ENCODE results near the gene EFNB3. TPM values are rescaled to one million over a fixed set of nuclear protein-coding genes. Genes with fewer than 3 reads are reported as not detected.

Gene EFNB3
- total RNA-seq: 1 to 10 TPM in 5 of 9 donors, under 1 TPM in 3, not detected in 1; 0.26 to 1.5 (median 1.1) TPM
- polyA plus RNA-seq: 1 to 10 TPM in 2 of 3 donors, under 1 TPM in 1; 0.61 to 4.3 (median 1.2) TPM
- long read RNA-seq, donor 1: 0 reads
- long read RNA-seq, donor 2: 0 reads
- long read RNA-seq, donor 3: 0 reads
- long read RNA-seq, donor 4: 0 reads
- long read RNA-seq, donor 5, partial matches to known transcripts: 2 of 3 reads
- long read RNA-seq, donor 5, other reads (novel, unspliced or antisense): 0 of 3 reads
- long read RNA-seq, donor 6, partial matches to known transcripts: 0 of 1 reads
- long read RNA-seq, donor 6, other reads (novel, unspliced or antisense): 1 of 1 reads
- long read RNA-seq, donor 7: 0 reads
- long read RNA-seq, donor 8: 0 reads
- long read RNA-seq, donor 9: 0 reads
- long read RNA-seq, donor 10, partial matches to known transcripts: 0 of 1 reads
- long read RNA-seq, donor 10, other reads (novel, unspliced or antisense): 0 of 1 reads

GRCh38 chr17:7704601-7705268, at the start of gene EFNB3:
TSS of gene EFNB3 (plus strand) at chr17:7705202. CDS start at chr17:7705599, 397 bp downstream.
- no peak within 1 kb of the TSS for H3K27ac ChIP-seq
- peak within 1 kb of the TSS in 1 of 4 donors; percentile 47 for H3K4me3 ChIP-seq
- 1 to 3% (median 2%) methylated on average over 9 to 45 of the region's 45 CpGs for WGBS, 4 donors
- H3K4me1 ChIP-seq (replicated peaks in 1 of 2): peaks cover 9 to 11% of the 10 kb centered on the region in 2 donors
- intact Hi-C loops (cut with DNase I): loop anchor here in 1 of 2 donors (10.0 kb wide), 2 partner anchors 70 to 260 kb away; no protein-coding TSS in a partner anchor
- DNase-seq: no peak
- peaks cover 17% of the 10 kb centered on the region for H3K27me3 ChIP-seq
- TF ChIP-seq CTCF (IDR thresholded peaks at IDR 0.05) (no peak), POLR2A (IDR thresholded peaks at IDR 0.05) (no peak)
- peaks cover 0 to 6% of the 10 kb centered on the region in 2 donors for H3K36me3 ChIP-seq (replicated peaks in 1 of 2)
- no peaks in the 10 kb centered on the region for H3K9me3 ChIP-seq (replicated peaks in 1 of 3)

GRCh38 chr17:7655541-7655840, 49.5 kb upstream of the EFNB3 start:
- Histone ChIP-seq H3K4me3 (no peak overlapping the region), H3K27ac (no peak overlapping the region), H3K9me3 (replicated peaks in 1 of 3) (no peaks in the 10 kb centered on the region), H3K27me3 (no peaks in the 10 kb centered on the region), H3K4me1 (replicated peaks in 1 of 2) (peaks cover 19 to 25% of the 10 kb centered on the region in 2 donors), H3K36me3 (replicated peaks in 1 of 2) (no peaks in the 10 kb centered on the region)
- TF ChIP-seq POLR2A (IDR thresholded peaks at IDR 0.05) (no peak), CTCF (IDR thresholded peaks at IDR 0.05) (no peak)
- DNase-seq: no peak
- intact Hi-C loops (cut with DNase I): no loop called here
- 92 to 96% (median 94%) methylated on average over 16 to 17 of the region's 17 CpGs for WGBS, 4 donors

GRCh38 chr17:7656958-7657609, 47.9 kb upstream of the EFNB3 start:
- intact Hi-C loops (cut with DNase I): no loop called here
- Histone ChIP-seq H3K27ac (peak overlapping the region in 3 of 5 donors; percentile 26 to 37 (median 28)), H3K9me3 (replicated peaks in 1 of 3) (no peaks in the 10 kb centered on the region), H3K4me3 (no peak overlapping the region), H3K36me3 (replicated peaks in 1 of 2) (no peaks in the 10 kb centered on the region), H3K27me3 (no peaks in the 10 kb centered on the region), H3K4me1 (replicated peaks in 1 of 2) (peaks cover 7 to 11% of the 10 kb centered on the region in 2 donors)
- TF ChIP-seq CTCF (IDR thresholded peaks at IDR 0.05): peak in 2 of 6 experiments; percentile 22 to 39
- TF ChIP-seq POLR2A (IDR thresholded peaks at IDR 0.05): no peak
- peak; percentile 81 to 94 (median 89) for DNase-seq
- 13 to 40% (median 22%) methylated on average over 10 of the region's 10 CpGs for WGBS, 4 donors
